Gastrocnemius medialis (tissue), 4 donors: Measurements from ENCODE around the gene GALNT17. TPM values are rescaled to one million over a fixed set of nuclear protein-coding genes. Genes with fewer than 3 reads are reported as not detected.

Experiments used
- ATAC-seq, 2 donors: fragments of 150-250 bp; one replicate each; pipeline ENCODE4 v1.9.1; 2016
- DNase-seq, 2 donors: peaks; one replicate each; pipeline ENCODE4 v3.0.0-alpha.2; 2019
- H3K27ac ChIP-seq, 4 donors: fragments of 200-600 bp; sonication (generic); 1 replicate in 1 of 4; 2 replicates in 3 of 4; pipeline ENCODE4 v1.5.1; 2016 to 2018; ENCODE audit warnings: mild to moderate bottlenecking in 2 of 4, moderate library complexity in 1 of 4
- H3K27me3 ChIP-seq, 3 donors: fragments of 200-600 bp; sonication (generic) in 2 of 3; 1 replicate in 1 of 3; 2 replicates in 2 of 3; pipeline versions ENCODE4 v1.5.1 to v1.6.0; 2016 to 2019; ENCODE audit warnings: mild to moderate bottlenecking in 1 of 3, moderate library complexity in 1 of 3
- H3K36me3 ChIP-seq, 2 donors: fragments of 200-600 bp; sonication (generic) in 1 of 2; one replicate each; pipeline ENCODE4 v1.5.1; 2017 to 2018
- H3K4me1 ChIP-seq, 2 donors: fragments of 200-600 bp; sonication (generic) in 1 of 2; one replicate each; pipeline ENCODE4 v1.5.1; 2016 to 2017; ENCODE audit warnings: mild to moderate bottlenecking in 2 of 2
- H3K4me3 ChIP-seq, 4 donors: fragments of 200-600 bp; sonication (generic) in 3 of 4; 1 replicate in 1 of 4; 2 replicates in 3 of 4; pipeline ENCODE4 v1.5.1; 2016 to 2019; ENCODE audit warnings: mild to moderate bottlenecking in 2 of 4
- H3K9me3 ChIP-seq, 3 donors: fragments of 200-600 bp; sonication (generic) in 2 of 3; 1 replicate in 1 of 3; 2 replicates in 2 of 3; pipeline ENCODE4 v1.5.1; 2016 to 2019
- CTCF ChIP-seq, 5 experiments: fragments of 450-650 bp in 3 of 5; fragments of 200-600 bp in 2 of 5; sonication (generic) in 2 of 5; IDR thresholded peaks in 4 of 5; conservative IDR thresholded peaks in 1 of 5; 1 replicate in 4 of 5; 2 replicates in 1 of 5; pipeline ENCODE4 v1.5.1; 2016 to 2019; ENCODE audit warnings: antibody characterized with exemption in 5 of 5, mild to moderate bottlenecking in 3 of 5, moderate library complexity in 3 of 5
- POLR2A ChIP-seq, 2 donors: fragments of 450-650 bp; IDR thresholded peaks; one replicate each; pipeline ENCODE4 v1.6.1; 2017; ENCODE audit warnings: antibody characterized with exemption in 2 of 2, mild to moderate bottlenecking in 2 of 2, moderate library complexity in 2 of 2
- in situ Hi-C, 4 donors: fragments of 200-750 bp; cut with MboI; loops; one replicate each; pipeline versions ENCODE4 v1.15.0 to v1.8.0; 2017; ENCODE audit warnings: low sequenced_read_pairs in 4 of 4
- intact Hi-C: fragments of 100-400 bp; cut with DNase I; formaldehyde crosslinking; loops from one replicate; pipeline ENCODE4 v1.15.1; 2023; ENCODE audit warnings: low total_unique reads
- total RNA-seq, 4 donors: library from RNA; depleted of rRNA; stranded (reverse); fragments of >200 nt; gene quantifications; one replicate each; pipeline versions ENCODE4 v1.1.0 to v1.2.3, GENCODE V29; 2016

The GALNT17 gene
- total RNA-seq, 4 donors from 2014 or later: 1.9 to 13.0 (median 12.3) TPM

- DNase-seq (no peak), ATAC-seq (no peak)
- peak overlapping the region; percentile 13 to 57 (median 30) for H3K4me3 ChIP-seq
- intact Hi-C loops: loop anchor here (10.0 kb wide), 2 partner anchors 172 to 482 kb away; no protein-coding TSS in a partner anchor
- no peaks in the 10 kb centered on the region for H3K4me1 ChIP-seq
- no peaks in the 10 kb centered on the region for H3K9me3 ChIP-seq
- H3K27me3 ChIP-seq: peaks cover 0 to 19% (median 0%) of the 10 kb centered on the region in 3 donors
- no peaks in the 10 kb centered on the region for H3K36me3 ChIP-seq
- TF ChIP-seq CTCF (IDR thresholded peaks at IDR 0.05 in 4 of 5, conservative IDR thresholded peaks at IDR 0.05 in 1 of 5) (no peak), POLR2A (IDR thresholded peaks at IDR 0.05) (no peak)
- H3K27ac ChIP-seq: peak overlapping the region in 1 of 4 donors; percentile 64
- in situ Hi-C loops: no loop called here
Measured at GRCh38 chr7:71132377-71133231, 660 bp downstream of the GALNT17 start.

DNA sequence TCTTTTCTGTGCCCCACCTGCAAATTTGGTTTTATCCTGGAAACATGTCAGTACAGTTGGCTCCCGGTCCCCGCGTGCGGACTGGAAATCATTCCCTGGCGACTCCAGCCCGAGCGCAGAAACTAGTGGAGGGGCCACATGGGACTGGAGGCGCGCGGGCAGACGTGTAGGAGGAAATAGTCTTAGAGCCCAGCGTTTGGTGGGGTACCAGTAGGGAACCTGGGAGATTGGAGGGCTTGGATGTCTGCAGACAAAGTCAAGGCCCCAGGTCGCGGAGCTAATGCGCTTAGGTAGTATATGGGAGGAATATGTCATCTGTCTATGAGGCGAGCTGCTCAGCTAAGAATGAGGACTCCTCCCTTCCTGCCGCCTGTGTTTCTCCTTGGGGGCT is 1.3 kb downstream of the GALNT17 start:
- Histone ChIP-seq H3K9me3 (no peaks in the 10 kb centered on the region), H3K4me3 (peak overlapping the region in 2 of 4 donors; percentile 46 to 57), H3K36me3 (no peaks in the 10 kb centered on the region), H3K4me1 (no peaks in the 10 kb centered on the region), H3K27me3 (peaks cover 0 to 18% (median 0%) of the 10 kb centered on the region in 3 donors), H3K27ac (no peak overlapping the region)
- intact Hi-C loops (loop anchor here (10.0 kb wide), 2 partner anchors 172 to 482 kb away; no protein-coding TSS in a partner anchor), in situ Hi-C loops (no loop called here)
- ATAC-seq: no peak
- no peak for DNase-seq
- TF ChIP-seq CTCF (IDR thresholded peaks at IDR 0.05 in 4 of 5, conservative IDR thresholded peaks at IDR 0.05 in 1 of 5): no peak
- TF ChIP-seq POLR2A (IDR thresholded peaks at IDR 0.05): no peak

DNA sequence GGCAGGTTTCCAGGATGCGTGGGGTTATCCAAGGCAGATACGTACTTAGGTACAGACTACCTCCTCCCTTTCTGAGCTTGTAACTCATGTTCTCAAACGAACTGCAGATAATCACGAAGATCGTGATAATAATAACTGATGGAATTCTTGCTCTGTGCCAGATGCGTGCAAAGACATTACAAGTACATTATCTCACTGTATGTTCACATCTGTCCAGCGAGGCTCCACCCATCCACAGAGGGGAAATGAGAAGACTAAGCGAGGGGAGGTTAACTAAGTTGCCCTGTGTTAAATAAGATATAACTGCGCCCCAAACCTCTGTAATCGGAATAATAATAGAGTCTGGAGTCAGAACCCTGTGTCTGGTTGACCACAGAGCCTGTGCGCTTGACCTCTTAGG is 1.9 kb downstream of the GALNT17 start:
- ATAC-seq (no peak), DNase-seq (no peak)
- in situ Hi-C loops: no loop called here
- Histone ChIP-seq H3K4me1 (no peaks in the 10 kb centered on the region), H3K9me3 (no peaks in the 10 kb centered on the region), H3K27me3 (peaks cover 0 to 18% (median 0%) of the 10 kb centered on the region in 3 donors), H3K27ac (no peak overlapping the region), H3K4me3 (no peak overlapping the region), H3K36me3 (no peaks in the 10 kb centered on the region)
- intact Hi-C loops: loop anchor here (10.0 kb wide), 2 partner anchors 171 to 481 kb away; no protein-coding TSS in a partner anchor
- no peak for TF ChIP-seq POLR2A (IDR thresholded peaks at IDR 0.05)
- no peak for TF ChIP-seq CTCF (IDR thresholded peaks at IDR 0.05 in 4 of 5, conservative IDR thresholded peaks at IDR 0.05 in 1 of 5)

DNA sequence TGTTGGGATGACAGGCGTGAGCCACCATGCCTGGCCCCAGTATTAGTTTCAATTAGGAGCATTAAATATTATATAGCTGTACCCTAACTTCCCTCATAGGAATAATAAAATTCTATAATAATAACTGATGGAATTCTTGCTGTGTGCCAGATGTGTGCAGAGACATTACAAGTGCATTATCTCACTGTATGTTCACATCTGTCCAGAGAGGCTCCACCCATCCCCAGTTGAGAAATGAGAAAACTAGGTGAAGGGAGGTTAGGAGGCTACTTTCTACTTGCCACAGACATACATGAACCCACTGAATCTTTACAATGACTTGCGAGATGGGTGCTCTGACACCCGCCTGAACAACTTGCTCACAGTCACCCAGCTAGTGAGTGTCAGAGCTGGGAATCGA is 3.2 kb downstream of the GALNT17 start:
- intact Hi-C loops: loop anchor here (10.0 kb wide), 2 partner anchors 170 to 480 kb away; no protein-coding TSS in a partner anchor

More for the DNA sequence above, 3.2 kb downstream of the GALNT17 start:
- Histone ChIP-seq H3K9me3 (no peaks in the 10 kb centered on the region), H3K4me1 (peaks cover 0 to 3% of the 10 kb centered on the region in 2 donors), H3K27me3 (peaks cover 0 to 10% (median 0%) of the 10 kb centered on the region in 3 donors), H3K36me3 (no peaks in the 10 kb centered on the region), H3K4me3 (no peak overlapping the region), H3K27ac (peak overlapping the region in 2 of 4 donors; percentile 17 to 21)
- no peak for TF ChIP-seq CTCF (IDR thresholded peaks at IDR 0.05 in 4 of 5, conservative IDR thresholded peaks at IDR 0.05 in 1 of 5)
- TF ChIP-seq POLR2A (IDR thresholded peaks at IDR 0.05): no peak
- DNase-seq (no peak), ATAC-seq (no peak)
- in situ Hi-C loops: no loop called here
